ENCODE results near the gene CXCL12.

Gene CXCL12

GRCh38 chr10:44398747-44399658 lies 14.1 kb upstream of the CXCL12 start:
- DNase-seq = no peak

- no peak for DNase-seq
Measured at GRCh38 chr10:44398271-44398670, 13.4 kb upstream of the CXCL12 start.

GRCh38 chr10:44397476-44398225 lies 12.8 kb upstream of the CXCL12 start:
- no peak for DNase-seq

GRCh38 chr10:44396671-44397191 lies 11.8 kb upstream of the CXCL12 start:
- no peak for DNase-seq

- DNase-seq = no peak
Measured at GRCh38 chr10:44395902-44396670, 11.2 kb upstream of the CXCL12 start.

- DNase-seq = no peak
Measured at GRCh38 chr10:44395396-44395795, 10.5 kb upstream of the CXCL12 start.

GRCh38 chr10:44394696-44395381 lies 9.9 kb upstream of the CXCL12 start:
- DNase-seq = no peak

GRCh38 chr10:44393834-44394547 lies 9.1 kb upstream of the CXCL12 start:
- no peak for DNase-seq

- no peak for DNase-seq
Measured at GRCh38 chr10:44393051-44393630, 8.2 kb upstream of the CXCL12 start.

- no peak for DNase-seq
Measured at GRCh38 chr10:44392420-44392819, 7.5 kb upstream of the CXCL12 start.

- DNase-seq = no peak
Measured at GRCh38 chr10:44391981-44392380, 7.1 kb upstream of the CXCL12 start.

- no peak for DNase-seq
Measured at GRCh38 chr10:44390585-44391072, 5.7 kb upstream of the CXCL12 start.

- DNase-seq = no peak
Measured at GRCh38 chr10:44389556-44389955, 4.7 kb upstream of the CXCL12 start.

GRCh38 chr10:44389150-44389549 lies 4.3 kb upstream of the CXCL12 start:
- no peak for DNase-seq

GRCh38 chr10:44388641-44389040 lies 3.7 kb upstream of the CXCL12 start:
- DNase-seq = no peak

GRCh38 chr10:44387853-44388251 lies 3.0 kb upstream of the CXCL12 start:
- no peak for DNase-seq

GRCh38 chr10:44386546-44387052 lies 1.7 kb upstream of the CXCL12 start:
- peak; percentile 32 for DNase-seq

GRCh38 chr10:44385696-44386441 lies 972 bp upstream of the CXCL12 start:
- DNase-seq = no peak

GRCh38 chr10:44384601-44385025 lies 284 bp downstream of the CXCL12 start:
- DNase-seq = peak; percentile 57

All from GOT3 (cell line).